OCI-LY1 (cell line): ENCODE data around the gene GMDS.

ENCODE experiments used
- H2AFZ ChIP-seq: fragments of 200-600 bp; sonication (generic), shearing (Covaris generic); 2 replicates; pipeline ENCODE4 v1.6.0; 2014; ENCODE audit warnings: antibody characterized with exemption, mild to moderate bottlenecking, low read length
- H3F3A ChIP-seq: fragments of 200-600 bp; sonication (generic), shearing (Covaris generic); 2 replicates; pipeline ENCODE4 v1.6.0; 2014; ENCODE audit warnings: mild to moderate bottlenecking, antibody characterized with exemption, low read length, moderate library complexity; ENCODE audit not compliant: insufficient read depth
- H3K27ac ChIP-seq: fragments of 200-600 bp; sonication (generic); 2 replicates; pipeline ENCODE4 v1.5.1; 2014; ENCODE audit warnings: low read length, mixed run types, mild to moderate bottlenecking, low read depth; ENCODE audit not compliant: poor library complexity, severe bottlenecking
- H3K27me3 ChIP-seq: fragments of 200-600 bp; sonication (generic); 2 replicates; pipeline ENCODE4 v1.6.0; 2014; ENCODE audit warnings: antibody characterized with exemption, mild to moderate bottlenecking, low read length, moderate library complexity; ENCODE audit not compliant: insufficient read depth
- H3K36me3 ChIP-seq: fragments of 200-600 bp; sonication (generic); 2 replicates; pipeline ENCODE4 v1.6.1; 2014; ENCODE audit warnings: mild to moderate bottlenecking, antibody characterized with exemption, low read length, moderate library complexity, mixed read lengths; ENCODE audit not compliant: insufficient read depth
- H3K4me1 ChIP-seq: fragments of 200-600 bp; sonication (generic); 2 replicates; pipeline ENCODE4 v1.5.1; 2014; ENCODE audit warnings: mild to moderate bottlenecking, low read length, moderate library complexity; ENCODE audit not compliant: insufficient read depth, severe bottlenecking
- H3K4me2 ChIP-seq: fragments of 200-600 bp; sonication (generic), shearing (Covaris generic); 2 replicates; pipeline ENCODE4 v1.6.1; 2014; ENCODE audit warnings: low read length
- H3K4me3 ChIP-seq: fragments of 200-600 bp; sonication (generic); 2 replicates; pipeline ENCODE4 v1.5.1; 2014; ENCODE audit warnings: low read length, low read depth, mild to moderate bottlenecking, mixed read lengths; ENCODE audit not compliant: poor library complexity, severe bottlenecking
- H3K79me2 ChIP-seq: fragments of 200-600 bp; shearing (Covaris generic); 2 replicates; pipeline ENCODE4 v1.6.1; 2016; ENCODE audit warnings: mixed run types, low read length, mixed read lengths; ENCODE audit not compliant: insufficient read depth
- H3K9ac ChIP-seq: fragments of 200-600 bp; sonication (generic), shearing (Covaris generic); 2 replicates; pipeline ENCODE4 v1.6.1; 2014; ENCODE audit warnings: mild to moderate bottlenecking, low read length, mixed read lengths
- H3K9me2 ChIP-seq: fragments of 200-600 bp; sonication (generic), shearing (Covaris generic); 2 replicates; pipeline ENCODE4 v1.6.1; 2014; ENCODE audit warnings: low read depth, mild to moderate bottlenecking, low read length, mixed read lengths
- H3K9me3 ChIP-seq: fragments of 200-600 bp; shearing (Covaris generic); 2 replicates; pipeline ENCODE4 v1.6.1; 2014; ENCODE audit warnings: low read length, mixed read lengths
- H4K20me1 ChIP-seq: fragments of 200-600 bp; sonication (generic), shearing (Covaris generic); 2 replicates; pipeline ENCODE4 v1.6.0; 2016; ENCODE audit warnings: mild to moderate bottlenecking, low read length; ENCODE audit not compliant: insufficient read depth
- EZH2 ChIP-seq: fragments of 200-600 bp; sonication (generic), shearing (Covaris generic); IDR thresholded peaks from 2 replicates; pipeline ENCODE4 v1.8.0; 2017; ENCODE audit warnings: borderline replicate concordance, mixed run types, mild to moderate bottlenecking, antibody characterized with exemption, low read length, moderate library complexity, mixed read lengths
- TF ChIP-seq, protein P1 (sequence below): fragments of 200-600 bp; sonication (generic), shearing (Covaris generic); IDR thresholded peaks from 2 replicates; pipeline ENCODE4 v1.5.1; 2017; ENCODE audit warnings: mild to moderate bottlenecking, antibody characterized with exemption, low read length, moderate library complexity, mixed read lengths

GMDS gene

DNA sequence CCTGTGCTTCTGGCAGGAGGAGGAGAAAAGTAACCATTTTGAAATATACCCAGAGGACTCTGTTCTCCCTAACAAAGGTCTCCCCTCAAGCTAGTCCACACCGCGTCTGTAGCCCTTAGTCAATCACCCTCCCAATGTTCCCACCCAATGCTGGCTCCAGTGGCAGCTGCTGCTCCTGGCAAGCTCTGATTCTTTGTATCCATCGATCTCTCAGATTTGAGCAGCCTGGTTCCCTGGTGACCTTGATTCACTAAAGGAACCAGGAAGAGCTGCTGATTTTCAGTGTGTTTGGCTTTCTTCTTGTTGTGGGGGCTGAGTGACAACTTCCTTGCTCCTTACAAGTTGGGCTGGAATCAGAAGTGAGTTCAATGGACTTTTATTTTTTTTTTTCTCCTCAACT is 567.2 kb downstream of the GMDS start:
- TF ChIP-seq, protein P1, sequence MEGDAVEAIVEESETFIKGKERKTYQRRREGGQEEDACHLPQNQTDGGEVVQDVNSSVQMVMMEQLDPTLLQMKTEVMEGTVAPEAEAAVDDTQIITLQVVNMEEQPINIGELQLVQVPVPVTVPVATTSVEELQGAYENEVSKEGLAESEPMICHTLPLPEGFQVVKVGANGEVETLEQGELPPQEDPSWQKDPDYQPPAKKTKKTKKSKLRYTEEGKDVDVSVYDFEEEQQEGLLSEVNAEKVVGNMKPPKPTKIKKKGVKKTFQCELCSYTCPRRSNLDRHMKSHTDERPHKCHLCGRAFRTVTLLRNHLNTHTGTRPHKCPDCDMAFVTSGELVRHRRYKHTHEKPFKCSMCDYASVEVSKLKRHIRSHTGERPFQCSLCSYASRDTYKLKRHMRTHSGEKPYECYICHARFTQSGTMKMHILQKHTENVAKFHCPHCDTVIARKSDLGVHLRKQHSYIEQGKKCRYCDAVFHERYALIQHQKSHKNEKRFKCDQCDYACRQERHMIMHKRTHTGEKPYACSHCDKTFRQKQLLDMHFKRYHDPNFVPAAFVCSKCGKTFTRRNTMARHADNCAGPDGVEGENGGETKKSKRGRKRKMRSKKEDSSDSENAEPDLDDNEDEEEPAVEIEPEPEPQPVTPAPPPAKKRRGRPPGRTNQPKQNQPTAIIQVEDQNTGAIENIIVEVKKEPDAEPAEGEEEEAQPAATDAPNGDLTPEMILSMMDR = no peak
- TF ChIP-seq EZH2 = no peak
- Histone ChIP-seq H3K27me3 (no peaks in the 10 kb centered on the region), H3K9me2 (no peaks in the 10 kb centered on the region), H3F3A (no peaks in the 10 kb centered on the region), H3K9me3 (no peaks in the 10 kb centered on the region), H3K27ac (no peak overlapping the region), H3K4me2 (no peak overlapping the region), H3K9ac (no peak overlapping the region), H3K79me2 (no peaks in the 10 kb centered on the region), H3K4me1 (no peaks in the 10 kb centered on the region), H4K20me1 (no peaks in the 10 kb centered on the region), H3K4me3 (no peak overlapping the region), H3K36me3 (no peaks in the 10 kb centered on the region; the same call in 1 of the 2 replicates), H2AFZ (no peak overlapping the region)

DNA sequence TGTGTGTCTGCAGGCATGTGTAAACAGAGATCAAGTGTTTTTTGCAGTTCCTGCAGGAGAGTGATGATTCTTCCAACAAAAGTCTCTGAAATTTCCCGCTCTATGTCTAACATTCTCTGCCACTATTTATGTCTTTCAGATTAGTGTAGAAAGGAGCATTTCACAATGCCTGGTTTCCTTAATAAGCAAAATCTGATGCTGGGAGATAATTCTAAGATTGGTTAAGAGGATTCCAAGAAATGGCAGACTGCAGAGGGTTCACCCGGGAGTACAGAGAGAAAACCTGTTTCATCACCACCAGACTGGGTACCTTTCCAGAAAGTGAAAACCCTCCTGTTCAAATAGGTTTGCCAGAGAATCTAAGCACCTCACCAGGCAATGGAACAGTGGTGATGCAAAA is 573.0 kb downstream of the GMDS start:
- Histone ChIP-seq H2AFZ (no peak overlapping the region), H3K27ac (no peak overlapping the region), H3K27me3 (no peaks in the 10 kb centered on the region), H3K79me2 (no peaks in the 10 kb centered on the region), H3F3A (no peaks in the 10 kb centered on the region), H3K9me3 (no peaks in the 10 kb centered on the region), H3K9me2 (no peaks in the 10 kb centered on the region), H4K20me1 (no peaks in the 10 kb centered on the region), H3K4me2 (no peak overlapping the region), H3K9ac (no peak overlapping the region), H3K36me3 (no peaks in the 10 kb centered on the region; the same call in 1 of the 2 replicates), H3K4me1 (peaks cover 7% of the 10 kb centered on the region), H3K4me3 (no peak overlapping the region)
- TF ChIP-seq, protein P1 = no peak
- no peak for TF ChIP-seq EZH2

DNA sequence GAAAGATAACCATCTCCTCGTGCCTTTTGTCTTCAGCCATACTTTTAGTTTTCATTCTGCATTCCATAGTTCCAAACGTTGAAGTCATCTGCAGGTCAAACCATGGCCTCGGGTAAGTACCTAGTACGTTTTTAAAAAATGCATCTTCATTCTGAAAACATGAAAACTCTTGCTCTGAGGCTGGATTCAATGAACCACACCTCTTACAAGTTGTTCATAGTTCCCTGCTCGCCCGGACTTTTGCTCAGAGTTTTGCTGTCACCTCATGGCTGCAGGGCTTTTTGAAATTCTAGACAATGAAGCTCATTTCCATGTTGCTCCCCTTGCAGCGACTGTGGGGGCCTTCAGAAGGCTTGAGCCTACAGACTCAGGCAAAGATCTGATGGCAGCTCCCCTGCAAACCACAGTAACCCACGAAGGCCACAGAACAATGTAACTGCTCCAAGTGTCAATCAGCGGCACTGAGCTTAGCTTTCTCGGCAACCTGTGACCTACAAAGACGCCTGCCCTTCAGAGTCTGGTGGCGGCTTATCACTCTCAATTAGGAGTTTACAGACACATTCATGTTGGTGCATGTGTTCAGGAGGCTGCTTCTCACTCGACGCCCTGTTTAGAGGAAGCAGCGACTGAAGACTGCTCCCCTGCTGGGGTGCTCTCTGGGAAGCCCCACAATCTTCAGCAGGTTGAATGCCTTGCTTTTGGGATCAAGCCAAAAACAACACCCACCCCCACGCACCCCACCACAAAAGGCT is 574.5 kb downstream of the GMDS start:
- H3K79me2 ChIP-seq = no peaks in the 10 kb centered on the region
- H4K20me1 ChIP-seq = no peaks in the 10 kb centered on the region
- peaks cover 15% of the 10 kb centered on the region for H3K4me1 ChIP-seq
- no peak overlapping the region for H3K4me2 ChIP-seq
- H2AFZ ChIP-seq = no peak overlapping the region
- H3K27ac ChIP-seq = no peak overlapping the region
- H3K4me3 ChIP-seq = no peak overlapping the region
- no peak overlapping the region for H3K9ac ChIP-seq
- no peaks in the 10 kb centered on the region for H3K9me3 ChIP-seq
- no peaks in the 10 kb centered on the region for H3F3A ChIP-seq
- TF ChIP-seq, protein P1 = no peak
- TF ChIP-seq EZH2 = no peak
- no peaks in the 10 kb centered on the region for H3K27me3 ChIP-seq
- no peaks in the 10 kb centered on the region; the same call in 1 of the 2 replicates for H3K36me3 ChIP-seq
- H3K9me2 ChIP-seq = no peaks in the 10 kb centered on the region
